GM12891 (cell line): ENCODE data around the gene MLH1.

Experiments
- POLR2A ChIP-seq: IDR thresholded peaks from 2 replicates; pipeline ENCODE4 v1.6.1; 2011; ENCODE audit warnings: low read depth, low read length, control low read depth
- POLR2AphosphoS5 ChIP-seq: IDR thresholded peaks from 2 replicates; pipeline ENCODE4 v1.6.1; 2011; ENCODE audit warnings: low read depth, low read length, control low read depth
- TAF1 ChIP-seq: IDR thresholded peaks from 2 replicates; pipeline ENCODE4 v1.6.1; 2011; ENCODE audit warnings: low read depth, low read length, control low read depth

DNA sequence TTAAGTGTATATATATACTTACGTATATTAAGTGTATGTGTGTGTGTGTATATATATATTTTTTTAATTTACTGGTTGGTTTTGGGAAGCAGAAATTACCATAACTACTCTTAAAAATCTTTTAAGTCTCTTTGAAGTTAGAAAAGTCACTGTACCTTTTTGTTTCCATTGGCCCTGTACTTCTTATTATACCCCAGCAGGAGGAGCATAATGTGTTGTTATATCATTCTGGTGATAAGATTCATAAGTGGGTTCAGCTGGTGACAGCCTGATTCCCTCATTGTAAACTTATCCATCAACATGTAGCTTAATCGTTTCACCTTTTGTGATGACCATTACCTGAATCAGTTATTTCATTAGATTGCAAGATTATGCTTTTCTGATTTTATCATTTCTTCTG, 30.8 kb downstream of the MLH1 start:
- TF ChIP-seq POLR2AphosphoS5 (no peak), TAF1 (no peak), POLR2A (no peak)
